Measurements from ENCODE around the gene TIPRL. TPM values are rescaled to one million over a fixed set of nuclear protein-coding genes. Genes with fewer than 3 reads are reported as not detected.

TIPRL gene
- total RNA-seq, 1 donor from 2014 or later: 27.4 TPM

GRCh38 chr1:168167806-168168205, 11.0 kb upstream of the TIPRL start:
- H3K36me3 Mint-ChIP-seq (ENCODE audit: insufficient read depth): no peaks in the 10 kb centered on the region
- DNase-seq (ENCODE audit: low spot score, unreplicated experiment): no peak
- no peaks in the 10 kb centered on the region for H3K4me1 Mint-ChIP-seq (ENCODE audit: low read depth)
- no peaks in the 10 kb centered on the region for H3K27me3 Mint-ChIP-seq
- no peaks in the 10 kb centered on the region for H3K9me3 Mint-ChIP-seq (ENCODE audit: low read depth)
- TF ChIP-seq CTCF (IDR thresholded peaks at IDR 0.05; ENCODE audit: unreplicated experiment): no peak
- no peak overlapping the region for H3K27ac Mint-ChIP-seq
- no peak overlapping the region for H3K4me3 Mint-ChIP-seq (ENCODE audit: low read depth)

- no peak overlapping the region for H3K27ac Mint-ChIP-seq
- no peak overlapping the region for H3K4me3 Mint-ChIP-seq (ENCODE audit: low read depth)
- no peak for DNase-seq (ENCODE audit: low spot score, unreplicated experiment)
- H3K36me3 Mint-ChIP-seq (ENCODE audit: insufficient read depth): no peaks in the 10 kb centered on the region
- no peak for TF ChIP-seq CTCF (IDR thresholded peaks at IDR 0.05; ENCODE audit: unreplicated experiment)
- no peaks in the 10 kb centered on the region for H3K27me3 Mint-ChIP-seq
- no peaks in the 10 kb centered on the region for H3K9me3 Mint-ChIP-seq (ENCODE audit: low read depth)
- H3K4me1 Mint-ChIP-seq (ENCODE audit: low read depth): no peaks in the 10 kb centered on the region
These were observed 7.9 kb upstream of the TIPRL start for GRCh38 chr1:168170564-168171508.

GRCh38 chr1:168172250-168172915, 6.4 kb upstream of the TIPRL start:
- Mint-ChIP-seq H3K27ac (no peak overlapping the region), H3K4me1 (ENCODE audit: low read depth) (no peaks in the 10 kb centered on the region), H3K36me3 (ENCODE audit: insufficient read depth) (no peaks in the 10 kb centered on the region), H3K27me3 (no peaks in the 10 kb centered on the region), H3K4me3 (ENCODE audit: low read depth) (no peak overlapping the region), H3K9me3 (ENCODE audit: low read depth) (no peaks in the 10 kb centered on the region)
- TF ChIP-seq CTCF (IDR thresholded peaks at IDR 0.05; ENCODE audit: unreplicated experiment): no peak
- no peak for DNase-seq (ENCODE audit: low spot score, unreplicated experiment)

GRCh38 chr1:168178227-168178637, 530 bp upstream of the TIPRL start:
- H3K4me3 Mint-ChIP-seq (ENCODE audit: low read depth): no peak overlapping the region
- peaks cover under 1% of the 10 kb centered on the region for H3K4me1 Mint-ChIP-seq (ENCODE audit: low read depth)
- no peak for DNase-seq (ENCODE audit: low spot score, unreplicated experiment)
- no peak overlapping the region for H3K27ac Mint-ChIP-seq
- no peaks in the 10 kb centered on the region for H3K36me3 Mint-ChIP-seq (ENCODE audit: insufficient read depth)
- no peak for TF ChIP-seq CTCF (IDR thresholded peaks at IDR 0.05; ENCODE audit: unreplicated experiment)
- H3K9me3 Mint-ChIP-seq (ENCODE audit: low read depth): peaks cover 2% of the 10 kb centered on the region
- H3K27me3 Mint-ChIP-seq: no peaks in the 10 kb centered on the region

- Mint-ChIP-seq H3K4me1 (ENCODE audit: low read depth) (peaks cover 8% of the 10 kb centered on the region), H3K36me3 (ENCODE audit: insufficient read depth) (no peaks in the 10 kb centered on the region), H3K9me3 (ENCODE audit: low read depth) (peaks cover 2% of the 10 kb centered on the region), H3K4me3 (ENCODE audit: low read depth) (no peak overlapping the region), H3K27me3 (no peaks in the 10 kb centered on the region), H3K27ac (no peak overlapping the region)
- TF ChIP-seq CTCF (IDR thresholded peaks at IDR 0.05; ENCODE audit: unreplicated experiment): no peak
- no peak for DNase-seq (ENCODE audit: low spot score, unreplicated experiment)
These were observed 831 bp downstream of the TIPRL start for GRCh38 chr1:168179438-168180147.
